ENCODE measurements around the gene NEIL1.

The NEIL1 gene

GRCh38 chr15:75357976-75358673 is 11.3 kb downstream of the NEIL1 start:
- DNase-seq = no peak

- DNase-seq = no peak
Observed at GRCh38 chr15:75358771-75359536, 12.1 kb downstream of the NEIL1 start.

GRCh38 chr15:75359537-75360250 is 12.9 kb downstream of the NEIL1 start:
- no peak for DNase-seq

- DNase-seq = no peak
Observed at GRCh38 chr15:75360391-75360790, 13.6 kb downstream of the NEIL1 start.

GRCh38 chr15:75360856-75361255 is 14.0 kb downstream of the NEIL1 start:
- DNase-seq = no peak

- DNase-seq = no peak
Observed at GRCh38 chr15:75361361-75361988, 14.6 kb downstream of the NEIL1 start.

- DNase-seq = no peak
Observed at GRCh38 chr15:75361989-75362641, 15.3 kb downstream of the NEIL1 start.

GRCh38 chr15:75362642-75363249 is 15.9 kb downstream of the NEIL1 start:
- no peak for DNase-seq

- DNase-seq = no peak
Observed at GRCh38 chr15:75363786-75364185, 16.9 kb downstream of the NEIL1 start.

- no peak for DNase-seq
Observed at GRCh38 chr15:75364881-75365280, 18.0 kb downstream of the NEIL1 start.

- DNase-seq = no peak
Observed at GRCh38 chr15:75366163-75366562, 19.3 kb downstream of the NEIL1 start.

- no peak for DNase-seq
Observed at GRCh38 chr15:75367006-75367405, 20.2 kb downstream of the NEIL1 start.

- DNase-seq = no peak
Observed at GRCh38 chr15:75367406-75367912, 20.6 kb downstream of the NEIL1 start.

GRCh38 chr15:75367913-75368688 is 21.3 kb downstream of the NEIL1 start, which contains the start of gene MAN2C1:
Gene MAN2C1 (minus strand): TSS chr15:75368607. CDS start chr15:75368583, 24 bp downstream.
- peak; percentile 96 for DNase-seq

- DNase-seq = no peak
Observed at GRCh38 chr15:75368689-75369239, 21.9 kb downstream of the NEIL1 start.

GRCh38 chr15:75369897-75370581 is 23.2 kb downstream of the NEIL1 start:
- DNase-seq = no peak

- DNase-seq = no peak
Observed at GRCh38 chr15:75371486-75371885, 24.6 kb downstream of the NEIL1 start.

GRCh38 chr15:75371901-75372688 is 25.3 kb downstream of the NEIL1 start:
- DNase-seq = no peak

- DNase-seq = no peak
Observed at GRCh38 chr15:75380773-75381172, 33.9 kb downstream of the NEIL1 start.
